Measurements from ENCODE around the gene MBNL2. TPM values are rescaled to one million over a fixed set of nuclear protein-coding genes. Genes with fewer than 3 reads are reported as not detected.

MBNL2 gene
- total RNA-seq, 2 donors from 2014 or later: 47.5 to 50.8 TPM

DNA sequence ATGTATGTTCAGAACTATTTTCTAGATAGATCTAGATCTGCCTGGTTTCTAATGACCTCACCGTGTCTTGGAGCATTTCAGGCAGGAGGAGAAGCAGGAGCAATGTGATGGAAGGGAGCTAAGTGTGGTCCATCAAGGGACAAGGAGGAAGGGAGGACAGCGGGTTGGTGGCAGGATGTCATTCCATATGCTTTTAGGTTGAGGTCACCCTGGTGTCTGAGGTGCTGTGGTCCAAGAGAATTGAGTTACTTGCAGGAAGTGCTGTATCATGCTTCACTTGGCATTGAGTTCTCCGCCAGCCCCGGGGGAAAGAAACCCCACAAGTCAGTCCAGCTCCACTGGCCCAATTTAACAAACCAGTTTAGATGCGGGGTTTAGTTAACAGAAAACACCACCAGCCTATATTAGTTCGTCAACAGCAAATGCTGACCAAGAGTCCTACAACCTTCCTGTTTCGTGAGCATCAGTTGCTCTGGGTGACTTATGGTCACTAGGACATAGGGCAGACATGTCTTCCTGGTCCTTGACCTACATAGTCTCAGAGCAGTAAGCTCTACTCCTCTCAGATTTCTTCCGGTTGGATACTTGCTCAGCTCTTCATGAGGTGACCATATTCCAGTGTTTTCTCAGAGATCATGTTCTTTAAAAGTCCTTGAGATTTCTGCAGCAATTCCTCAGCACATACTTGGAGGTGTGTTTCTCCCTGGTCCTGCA is 79.4 kb downstream of the MBNL2 start:
- Histone ChIP-seq H3K9me3 (no peaks in the 10 kb centered on the region), H3K36me3 (replicated peaks in 1 of 2; ENCODE audit: insufficient read depth in 1 of 2, low read depth in 2 of 2) (no peaks in the 10 kb centered on the region), H3K27ac (peak overlapping the region in 1 of 4 donors; percentile 41), H3K4me1 (peaks cover 32% of the 10 kb centered on the region), H3K27me3 (no peaks in the 10 kb centered on the region), H3K4me3 (no peak overlapping the region)
- WGBS, 2 donors: 91 to 92% methylated on average over 8 of the region's 8 CpGs
- DNase-seq (no peak), ATAC-seq (no peak)
- no peak for TF ChIP-seq POLR2A (IDR thresholded peaks at IDR 0.05)
- TF ChIP-seq, protein P1, sequence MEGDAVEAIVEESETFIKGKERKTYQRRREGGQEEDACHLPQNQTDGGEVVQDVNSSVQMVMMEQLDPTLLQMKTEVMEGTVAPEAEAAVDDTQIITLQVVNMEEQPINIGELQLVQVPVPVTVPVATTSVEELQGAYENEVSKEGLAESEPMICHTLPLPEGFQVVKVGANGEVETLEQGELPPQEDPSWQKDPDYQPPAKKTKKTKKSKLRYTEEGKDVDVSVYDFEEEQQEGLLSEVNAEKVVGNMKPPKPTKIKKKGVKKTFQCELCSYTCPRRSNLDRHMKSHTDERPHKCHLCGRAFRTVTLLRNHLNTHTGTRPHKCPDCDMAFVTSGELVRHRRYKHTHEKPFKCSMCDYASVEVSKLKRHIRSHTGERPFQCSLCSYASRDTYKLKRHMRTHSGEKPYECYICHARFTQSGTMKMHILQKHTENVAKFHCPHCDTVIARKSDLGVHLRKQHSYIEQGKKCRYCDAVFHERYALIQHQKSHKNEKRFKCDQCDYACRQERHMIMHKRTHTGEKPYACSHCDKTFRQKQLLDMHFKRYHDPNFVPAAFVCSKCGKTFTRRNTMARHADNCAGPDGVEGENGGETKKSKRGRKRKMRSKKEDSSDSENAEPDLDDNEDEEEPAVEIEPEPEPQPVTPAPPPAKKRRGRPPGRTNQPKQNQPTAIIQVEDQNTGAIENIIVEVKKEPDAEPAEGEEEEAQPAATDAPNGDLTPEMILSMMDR (IDR thresholded peaks at IDR 0.05): no peak
- intact Hi-C loops (cut with DNase I): no loop called here

DNA sequence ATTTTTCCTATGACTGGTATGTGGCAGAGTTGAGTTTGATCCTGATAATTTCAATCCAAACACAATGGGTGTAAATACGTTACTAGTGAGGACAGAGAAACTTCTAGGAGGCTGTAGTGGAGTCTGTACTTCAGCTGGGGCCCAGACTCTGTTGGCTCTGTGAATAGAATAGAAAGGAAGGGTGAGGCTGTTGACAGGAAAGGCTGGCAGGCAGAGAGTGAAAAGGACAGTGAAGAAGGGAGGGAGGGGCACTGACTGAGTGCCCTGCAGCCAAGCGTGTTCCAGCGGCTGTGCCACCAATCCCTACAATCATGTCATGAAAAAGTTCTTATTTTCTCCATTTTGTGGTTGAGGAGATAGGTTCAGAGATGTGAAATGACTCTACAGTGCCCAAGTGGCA is 80.5 kb downstream of the MBNL2 start:
- no peak for ATAC-seq
- WGBS, 2 donors: 79 to 88% methylated on average over 3 of the region's 3 CpGs
- no peak overlapping the region for H3K4me3 ChIP-seq
- peaks cover 42% of the 10 kb centered on the region for H3K4me1 ChIP-seq
- no peak overlapping the region for H3K27ac ChIP-seq
- no peak for DNase-seq
- H3K9me3 ChIP-seq: no peaks in the 10 kb centered on the region
- no peak for TF ChIP-seq POLR2A (IDR thresholded peaks at IDR 0.05)
- TF ChIP-seq, protein P1 (IDR thresholded peaks at IDR 0.05): no peak
- H3K27me3 ChIP-seq: no peaks in the 10 kb centered on the region
- no peaks in the 10 kb centered on the region for H3K36me3 ChIP-seq (replicated peaks in 1 of 2; ENCODE audit: insufficient read depth in 1 of 2, low read depth in 2 of 2)
- intact Hi-C loops (cut with DNase I): no loop called here

DNA sequence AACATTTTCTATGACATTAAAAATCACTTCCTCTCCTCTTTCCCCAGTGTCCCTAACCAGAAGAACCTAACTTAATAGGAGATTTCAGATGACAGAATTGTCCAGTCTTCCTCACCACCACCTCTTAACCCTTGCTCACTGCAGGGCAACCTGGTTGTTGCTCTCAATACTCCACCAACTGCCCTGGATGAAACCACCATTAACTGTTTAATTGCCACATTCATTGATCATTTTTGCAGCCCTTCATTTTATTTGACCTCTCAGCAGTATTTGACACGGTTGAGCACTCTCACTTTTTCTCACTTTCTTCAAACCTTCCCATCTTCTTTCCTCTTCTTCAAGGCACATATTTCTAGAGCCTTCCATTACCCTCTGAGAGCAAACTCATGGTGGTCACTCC is 84.0 kb downstream of the MBNL2 start:
- ATAC-seq (no peak), DNase-seq (no peak)
- Histone ChIP-seq H3K4me3 (no peak overlapping the region), H3K36me3 (replicated peaks in 1 of 2; ENCODE audit: insufficient read depth in 1 of 2, low read depth in 2 of 2) (no peaks in the 10 kb centered on the region), H3K27ac (no peak overlapping the region), H3K4me1 (peaks cover 47% of the 10 kb centered on the region), H3K9me3 (no peaks in the 10 kb centered on the region), H3K27me3 (no peaks in the 10 kb centered on the region)
- intact Hi-C loops (cut with DNase I): no loop called here
- 95 to 96% methylated on average over 1 of the region's 1 CpG for WGBS, 2 donors
- TF ChIP-seq POLR2A (IDR thresholded peaks at IDR 0.05): no peak
- TF ChIP-seq, protein P1 (IDR thresholded peaks at IDR 0.05): no peak

DNA sequence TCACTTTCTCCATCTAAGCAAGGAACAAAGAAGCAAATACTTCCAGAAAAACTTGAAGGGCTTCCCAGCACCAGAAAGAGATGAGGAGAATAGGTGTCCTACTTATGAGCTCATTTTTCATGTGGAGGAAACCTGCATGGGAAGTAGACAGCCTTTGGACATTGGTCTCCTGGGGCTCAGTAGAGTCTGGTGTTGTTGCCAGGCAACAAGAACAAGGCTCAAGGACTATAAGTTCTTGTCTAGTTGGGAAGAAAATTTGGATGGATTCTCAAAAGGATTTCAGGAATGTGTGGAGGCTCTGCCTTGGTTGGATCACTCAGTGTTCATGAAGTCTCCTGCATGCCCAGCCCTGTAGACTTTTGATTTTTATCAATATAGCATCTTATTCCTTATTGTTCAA is 84.5 kb downstream of the MBNL2 start:
- no peak overlapping the region for H3K4me3 ChIP-seq
- H3K9me3 ChIP-seq: no peaks in the 10 kb centered on the region
- no peaks in the 10 kb centered on the region for H3K27me3 ChIP-seq
- H3K27ac ChIP-seq: no peak overlapping the region
- intact Hi-C loops (cut with DNase I): no loop called here
- ATAC-seq (peak; percentile 28), DNase-seq (peak in 1 of 4 donors; percentile 25)
- H3K36me3 ChIP-seq (replicated peaks in 1 of 2; ENCODE audit: insufficient read depth in 1 of 2, low read depth in 2 of 2): no peaks in the 10 kb centered on the region
- H3K4me1 ChIP-seq: peaks cover 49% of the 10 kb centered on the region
- TF ChIP-seq, protein P1 (IDR thresholded peaks at IDR 0.05): no peak
- no peak for TF ChIP-seq POLR2A (IDR thresholded peaks at IDR 0.05)
